Stomach (tissue), 9 donors: Measurements from ENCODE around the gene PLAAT5. TPM values are rescaled to one million over a fixed set of nuclear protein-coding genes. Genes with fewer than 3 reads are reported as not detected.

Experiments used
- DNase-seq, 2 donors: peaks; one replicate each; pipeline versions ENCODE4 v3.0.0 to v3.0.0-alpha.2; 2013 to 2019
- H3K27ac ChIP-seq, 5 donors: fragments of 200-600 bp in 4 of 5; sonication (generic) in 4 of 5; one replicate each; pipeline ENCODE4 v1.5.1; 2013 to 2019; ENCODE audit warnings: mild to moderate bottlenecking in 1 of 5, moderate library complexity in 1 of 5
- H3K27me3 ChIP-seq, 3 donors: fragments of 200-600 bp; sonication (generic); one replicate each; pipeline ENCODE4 v1.5.1; 2017 to 2019; ENCODE audit warnings: mixed run types in 1 of 3
- H3K36me3 ChIP-seq, 4 donors: fragments of 200-600 bp; sonication (generic); 1 replicate in 3 of 4; 2 replicates in 1 of 4; pipeline ENCODE4 v1.5.1; 2016 to 2019
- H3K4me1 ChIP-seq, 4 donors: fragments of 200-600 bp; sonication (generic); one replicate each; pipeline ENCODE4 v1.5.1; 2016 to 2019
- H3K4me3 ChIP-seq, 4 donors: fragments of 200-600 bp; sonication (generic) in 3 of 4; one replicate each; pipeline ENCODE4 v1.5.1; 2016 to 2019; ENCODE audit warnings: mild to moderate bottlenecking in 1 of 4
- H3K9me3 ChIP-seq, 4 donors: fragments of 200-600 bp; sonication (generic); one replicate each; pipeline ENCODE4 v1.5.1; 2016 to 2019
- EP300 ChIP-seq: sonication (generic); formaldehyde crosslinking; IDR thresholded peaks from one replicate; pipeline ENCODE4 v1.6.1; 2017; ENCODE audit warnings: antibody characterized with exemption
- POLR2A ChIP-seq, 4 donors: fragments of 450-650 bp; IDR thresholded peaks; one replicate each; pipeline ENCODE4 v1.6.1; 2016; ENCODE audit warnings: antibody characterized with exemption in 4 of 4, control low read depth in 2 of 4, mild to moderate bottlenecking in 1 of 4, moderate library complexity in 1 of 4
- POLR2AphosphoS5 ChIP-seq, 3 donors: sonication (generic); formaldehyde crosslinking; IDR thresholded peaks; one replicate each; pipeline ENCODE4 v1.6.1; 2016; ENCODE audit warnings: antibody characterized with exemption in 3 of 3
- WGBS, 5 donors: extraction: QIAGEN DNeasy Blood & Tissue Kit in 3 of 5; methylation state at CpG; one replicate each; pipeline versions ENCODE4 v1.1.5 to v1.1.7; 2013 to 2018; 5-methylcytosine and 5-hydroxymethylcytosine counted together
- intact Hi-C: fragments of 100-400 bp; cut with DNase I; formaldehyde crosslinking; loops from one replicate; pipeline ENCODE4 v1.15.1; 2023; ENCODE audit warnings: low total_unique reads
- polyA plus RNA-seq, 3 donors: library from polyadenylated mRNA; stranded (reverse); fragments of 200-250 nt; gene quantifications; one replicate each; pipeline ENCODE4 v1.2.3, GENCODE V29; 2013
- total RNA-seq, 5 donors: library from RNA; depleted of rRNA; stranded (reverse); fragments of >200 nt; gene quantifications; one replicate each; pipeline versions ENCODE4 v1.1.0 to v1.2.3, GENCODE V29; 2014 to 2016
- TF ChIP-seq, protein P1 (sequence below), 7 experiments: fragments of 450-650 bp in 4 of 7; fragments of 200-600 bp in 3 of 7; sonication (generic) in 3 of 7; IDR thresholded peaks; one replicate each; pipeline ENCODE4 v1.5.1; 2016 to 2019; ENCODE audit warnings: antibody characterized with exemption in 7 of 7, control low read depth in 2 of 7, mild to moderate bottlenecking in 1 of 7
- donor health status: healthy with polysubstance abuse.
- donor health status: Bipolar disorder and iron deficiency.
- donor health status: healthy.

Gene PLAAT5
- total and polyA plus RNA-seq, 8 donors, result 1.1 to 2.4 (median 1.9) TPM; not detected in 3

DNA sequence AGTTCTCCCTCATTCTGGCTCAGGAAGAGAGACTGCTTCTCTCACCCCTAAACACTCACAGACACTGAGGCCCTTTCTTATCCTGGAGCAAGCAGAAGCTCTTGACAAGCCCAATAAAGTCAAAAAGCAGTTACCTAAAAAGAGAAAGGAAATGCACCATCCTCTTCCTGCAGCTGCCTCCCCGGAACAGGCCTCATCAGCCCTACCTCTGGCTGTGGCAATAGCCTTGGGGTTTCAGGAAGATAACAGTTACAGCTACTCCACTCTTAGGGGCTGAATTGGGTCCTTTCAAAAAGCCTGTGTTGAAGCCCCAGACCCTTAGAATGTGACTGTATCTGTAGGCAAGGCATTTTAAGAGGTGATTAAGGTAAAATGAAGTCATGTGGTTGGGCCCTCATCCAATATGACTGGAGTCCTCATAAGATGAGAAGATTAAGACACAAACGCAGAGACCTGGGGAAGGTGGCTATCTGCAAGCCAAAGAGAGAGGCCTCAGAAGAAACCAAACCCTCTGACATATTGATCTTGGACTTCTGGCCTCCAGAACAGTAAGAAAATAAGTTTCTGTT, 11.4 kb upstream of the PLAAT5 start:
- H3K27ac ChIP-seq, result peak overlapping the region in 3 of 5 donors; percentile 20 to 62 (median 38)
- no peak for DNase-seq
- WGBS, 5 donors, result 46 to 68% (median 51%) methylated on average over 2 of the region's 2 CpGs
- intact Hi-C loops, result no loop called here
- TF ChIP-seq, protein P1, sequence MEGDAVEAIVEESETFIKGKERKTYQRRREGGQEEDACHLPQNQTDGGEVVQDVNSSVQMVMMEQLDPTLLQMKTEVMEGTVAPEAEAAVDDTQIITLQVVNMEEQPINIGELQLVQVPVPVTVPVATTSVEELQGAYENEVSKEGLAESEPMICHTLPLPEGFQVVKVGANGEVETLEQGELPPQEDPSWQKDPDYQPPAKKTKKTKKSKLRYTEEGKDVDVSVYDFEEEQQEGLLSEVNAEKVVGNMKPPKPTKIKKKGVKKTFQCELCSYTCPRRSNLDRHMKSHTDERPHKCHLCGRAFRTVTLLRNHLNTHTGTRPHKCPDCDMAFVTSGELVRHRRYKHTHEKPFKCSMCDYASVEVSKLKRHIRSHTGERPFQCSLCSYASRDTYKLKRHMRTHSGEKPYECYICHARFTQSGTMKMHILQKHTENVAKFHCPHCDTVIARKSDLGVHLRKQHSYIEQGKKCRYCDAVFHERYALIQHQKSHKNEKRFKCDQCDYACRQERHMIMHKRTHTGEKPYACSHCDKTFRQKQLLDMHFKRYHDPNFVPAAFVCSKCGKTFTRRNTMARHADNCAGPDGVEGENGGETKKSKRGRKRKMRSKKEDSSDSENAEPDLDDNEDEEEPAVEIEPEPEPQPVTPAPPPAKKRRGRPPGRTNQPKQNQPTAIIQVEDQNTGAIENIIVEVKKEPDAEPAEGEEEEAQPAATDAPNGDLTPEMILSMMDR (IDR thresholded peaks at IDR 0.05), result no peak
- TF ChIP-seq POLR2A (IDR thresholded peaks at IDR 0.05), result no peak
- TF ChIP-seq POLR2AphosphoS5 (IDR thresholded peaks at IDR 0.05), result no peak
- TF ChIP-seq EP300, result no peak
- peaks cover 0 to 27% (median 13%) of the 10 kb centered on the region in 4 donors for H3K9me3 ChIP-seq
- no peaks in the 10 kb centered on the region for H3K27me3 ChIP-seq
- peaks cover 14 to 51% (median 35%) of the 10 kb centered on the region in 4 donors for H3K4me1 ChIP-seq
- no peaks in the 10 kb centered on the region for H3K36me3 ChIP-seq
- H3K4me3 ChIP-seq, result no peak overlapping the region

DNA sequence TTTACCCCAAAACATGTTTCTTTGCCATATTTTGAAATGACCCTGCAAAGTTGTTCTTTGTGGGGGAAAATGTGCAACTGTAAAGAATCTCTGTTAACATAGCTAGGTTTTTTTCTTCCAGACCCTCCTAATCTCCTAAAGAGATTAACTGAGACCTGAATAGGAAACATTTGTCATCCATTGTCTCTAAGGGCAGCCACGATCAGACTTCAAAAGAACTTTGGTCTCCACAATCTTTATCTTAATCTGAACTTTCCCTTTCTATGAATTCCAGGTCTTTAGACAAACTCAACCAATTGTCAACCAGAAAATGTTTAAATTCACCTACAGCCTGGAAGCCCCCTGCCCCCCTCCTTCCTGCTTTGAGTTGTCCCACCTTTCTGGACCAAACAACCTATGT, 10.3 kb upstream of the PLAAT5 start:
- no peak overlapping the region for H3K27ac ChIP-seq
- 33 to 59% (median 41%) methylated on average over 1 of the region's 1 CpG for WGBS, 5 donors
- peaks cover 13 to 40% (median 31%) of the 10 kb centered on the region in 4 donors for H3K4me1 ChIP-seq
- DNase-seq, result no peak
- no peak for TF ChIP-seq EP300
- TF ChIP-seq, protein P1 (IDR thresholded peaks at IDR 0.05), result no peak
- no peak for TF ChIP-seq POLR2A (IDR thresholded peaks at IDR 0.05)
- no peak for TF ChIP-seq POLR2AphosphoS5 (IDR thresholded peaks at IDR 0.05)
- H3K27me3 ChIP-seq, result no peaks in the 10 kb centered on the region
- no peak overlapping the region for H3K4me3 ChIP-seq
- no peaks in the 10 kb centered on the region for H3K36me3 ChIP-seq
- intact Hi-C loops, result no loop called here
- peaks cover 0 to 27% (median 13%) of the 10 kb centered on the region in 4 donors for H3K9me3 ChIP-seq

DNA sequence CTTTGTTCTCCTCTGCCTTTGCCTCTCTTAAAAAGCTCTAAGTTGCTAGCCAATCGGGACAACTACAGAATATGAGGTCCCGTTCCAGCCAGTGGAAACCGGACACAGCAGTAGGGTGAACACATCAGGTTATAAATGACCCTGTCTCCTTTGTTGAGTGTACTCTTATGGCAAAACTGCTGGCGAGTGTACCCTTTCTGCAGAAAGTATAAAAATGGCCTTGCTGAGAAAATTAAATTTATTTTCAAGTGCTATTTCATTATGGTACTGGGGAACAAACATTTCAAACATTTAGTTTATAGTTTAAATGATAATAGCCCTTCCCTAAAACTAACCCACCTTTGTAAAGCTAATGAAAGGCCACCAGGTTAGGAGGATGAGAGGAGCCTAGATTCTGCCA, 8.9 kb upstream of the PLAAT5 start:
- H3K27me3 ChIP-seq, result no peaks in the 10 kb centered on the region
- no peak for DNase-seq
- H3K27ac ChIP-seq, result no peak overlapping the region
- H3K4me1 ChIP-seq, result peaks cover 2 to 34% (median 23%) of the 10 kb centered on the region in 4 donors
- intact Hi-C loops, result no loop called here
- no peak overlapping the region for H3K4me3 ChIP-seq
- WGBS, 5 donors, result 85 to 96% (median 93%) methylated on average over 4 of the region's 4 CpGs
- TF ChIP-seq POLR2AphosphoS5 (IDR thresholded peaks at IDR 0.05), result no peak
- TF ChIP-seq POLR2A (IDR thresholded peaks at IDR 0.05), result no peak
- no peak for TF ChIP-seq EP300
- TF ChIP-seq, protein P1 (IDR thresholded peaks at IDR 0.05), result no peak
- peaks cover 0 to 27% (median 13%) of the 10 kb centered on the region in 4 donors for H3K9me3 ChIP-seq
- no peaks in the 10 kb centered on the region for H3K36me3 ChIP-seq

DNA sequence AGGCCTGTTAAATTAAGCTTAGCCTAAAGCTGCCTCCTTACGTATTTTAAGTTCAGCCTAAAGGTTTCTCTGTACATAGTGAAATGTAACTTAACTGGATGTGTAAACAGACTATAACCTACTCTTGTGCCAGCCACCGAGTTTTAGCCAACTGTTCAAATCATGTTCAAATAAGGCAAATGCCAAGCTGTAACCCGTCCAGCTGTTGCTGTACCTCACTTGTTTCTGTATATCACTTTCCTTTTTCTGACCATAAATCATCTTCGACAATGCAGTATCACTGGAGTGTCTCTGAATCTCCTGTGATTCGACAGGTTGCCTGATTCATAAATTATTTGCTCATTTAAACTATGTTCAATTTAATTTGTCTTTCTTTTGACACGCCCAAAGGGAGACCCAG, 4.0 kb upstream of the PLAAT5 start:
- peak in 1 of 2 donors; percentile 81 for DNase-seq
- Histone ChIP-seq H3K36me3 (no peaks in the 10 kb centered on the region), H3K4me3 (no peak overlapping the region), H3K4me1 (peaks cover 22 to 40% (median 32%) of the 10 kb centered on the region in 4 donors), H3K9me3 (peaks cover 0 to 17% (median 4%) of the 10 kb centered on the region in 4 donors), H3K27ac (peak overlapping the region in 4 of 5 donors; percentile 29 to 69 (median 66)), H3K27me3 (no peaks in the 10 kb centered on the region)
- 35 to 61% (median 47%) methylated on average over 6 of the region's 6 CpGs for WGBS, 5 donors
- TF ChIP-seq POLR2A (IDR thresholded peaks at IDR 0.05), result no peak
- TF ChIP-seq, protein P1 (IDR thresholded peaks at IDR 0.05), result no peak
- TF ChIP-seq POLR2AphosphoS5 (IDR thresholded peaks at IDR 0.05), result no peak
- no peak for TF ChIP-seq EP300
- intact Hi-C loops, result no loop called here
